ENCODE data around the gene MAFF. TPM values are rescaled to one million over a fixed set of nuclear protein-coding genes. Genes with fewer than 3 reads are reported as not detected.

MAFF gene
- polyA plus RNA-seq, 1 of the 3 experiments (the other 2 are of a cell fraction): 7.9 TPM

DNA sequence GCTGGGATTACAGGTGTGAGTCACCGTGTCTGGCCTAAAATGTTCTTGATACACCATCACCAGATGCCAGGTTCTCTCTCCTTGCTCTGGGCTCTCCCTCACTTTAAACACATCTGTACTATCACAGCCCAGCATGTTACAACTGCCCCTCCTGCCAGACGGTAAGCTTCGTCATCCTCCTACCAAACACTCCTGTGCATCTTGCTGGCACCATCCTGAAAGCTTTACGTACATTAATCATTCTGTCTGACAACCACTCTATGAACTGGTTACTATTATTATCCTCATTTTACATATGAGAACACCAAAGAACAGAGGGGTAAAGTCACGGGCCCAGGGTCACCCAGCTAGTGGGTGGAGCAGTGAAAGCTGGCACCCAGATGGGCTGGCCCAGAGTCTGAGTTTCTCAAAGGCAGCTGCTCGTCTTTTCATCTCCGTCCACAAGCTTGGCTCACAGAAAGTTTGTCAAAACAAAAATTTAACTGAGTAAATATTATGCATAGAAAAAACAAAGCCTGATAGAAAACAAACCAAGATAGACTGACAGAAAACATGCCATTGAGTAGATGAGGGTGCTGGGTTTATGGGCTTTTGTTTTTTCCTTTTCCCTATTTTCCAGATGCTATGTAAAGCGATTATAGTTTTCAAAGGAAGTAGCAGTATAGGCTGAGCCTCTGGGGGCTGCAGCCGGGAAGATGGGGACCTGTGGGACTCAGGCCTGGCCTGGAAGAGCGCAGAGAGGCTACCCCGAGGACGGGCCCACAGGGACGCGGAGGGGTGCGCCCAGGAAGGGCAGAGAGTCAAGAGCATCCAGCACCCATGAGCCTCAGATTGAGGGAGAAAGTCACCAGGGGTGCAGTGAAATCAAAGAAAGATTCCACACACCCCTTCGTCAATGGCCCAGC, 29.6 kb upstream of the MAFF start:
- peaks cover 0 to 14% of the 10 kb centered on the region in 2 experiments; a peak in 1 of 4 replicates for H3K4me1 ChIP-seq (ENCODE audit: control insufficient read depth in 1 of 2, insufficient read depth in 2 of 2, low read depth in 1 of 2, low read length in 1 of 2)
- no peaks in the 10 kb centered on the region for H3K9me2 ChIP-seq
- no peak overlapping the region for H3K4me2 ChIP-seq
- no peaks in the 10 kb centered on the region for H4K20me1 ChIP-seq (ENCODE audit: insufficient read depth)
- no peak overlapping the region; a peak in 1 of 4 replicates for H3K27ac ChIP-seq (ENCODE audit: low read depth in 2 of 2, low read length in 1 of 2)
- ChIA-PET CTCF (no interaction called here), POLR2A (no interaction called here)
- no peak overlapping the region for H3K4me3 ChIP-seq (ENCODE audit: low read depth in 2 of 2, low read length in 1 of 2)
- TF ChIP-seq GATA2 (CRISPR knock-in tag; IDR thresholded peaks at IDR 0.05): no peak
- no peak for TF ChIP-seq MXI1 (IDR thresholded peaks at IDR 0.05; ENCODE audit: low read depth, low read length)
- TF ChIP-seq RXRA (IDR thresholded peaks at IDR 0.05; ENCODE audit: borderline replicate concordance, low read depth): no peak
- no peak for TF ChIP-seq RCOR1 (IDR thresholded peaks at IDR 0.05; ENCODE audit: low read length)
- TF ChIP-seq, protein P1, sequence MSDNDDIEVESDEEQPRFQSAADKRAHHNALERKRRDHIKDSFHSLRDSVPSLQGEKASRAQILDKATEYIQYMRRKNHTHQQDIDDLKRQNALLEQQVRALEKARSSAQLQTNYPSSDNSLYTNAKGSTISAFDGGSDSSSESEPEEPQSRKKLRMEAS (IDR thresholded peaks at IDR 0.05; ENCODE audit: low read depth): no peak
- TF ChIP-seq RFX5 (IDR thresholded peaks at IDR 0.05; ENCODE audit: low read length): no peak
- TF ChIP-seq, protein P2, sequence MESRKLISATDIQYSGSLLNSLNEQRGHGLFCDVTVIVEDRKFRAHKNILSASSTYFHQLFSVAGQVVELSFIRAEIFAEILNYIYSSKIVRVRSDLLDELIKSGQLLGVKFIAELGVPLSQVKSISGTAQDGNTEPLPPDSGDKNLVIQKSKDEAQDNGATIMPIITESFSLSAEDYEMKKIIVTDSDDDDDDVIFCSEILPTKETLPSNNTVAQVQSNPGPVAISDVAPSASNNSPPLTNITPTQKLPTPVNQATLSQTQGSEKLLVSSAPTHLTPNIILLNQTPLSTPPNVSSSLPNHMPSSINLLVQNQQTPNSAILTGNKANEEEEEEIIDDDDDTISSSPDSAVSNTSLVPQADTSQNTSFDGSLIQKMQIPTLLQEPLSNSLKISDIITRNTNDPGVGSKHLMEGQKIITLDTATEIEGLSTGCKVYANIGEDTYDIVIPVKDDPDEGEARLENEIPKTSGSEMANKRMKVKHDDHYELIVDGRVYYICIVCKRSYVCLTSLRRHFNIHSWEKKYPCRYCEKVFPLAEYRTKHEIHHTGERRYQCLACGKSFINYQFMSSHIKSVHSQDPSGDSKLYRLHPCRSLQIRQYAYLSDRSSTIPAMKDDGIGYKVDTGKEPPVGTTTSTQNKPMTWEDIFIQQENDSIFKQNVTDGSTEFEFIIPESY (IDR thresholded peaks at IDR 0.05; ENCODE audit: borderline replicate concordance, low read depth): no peak
- no peak for TF ChIP-seq JUND (IDR thresholded peaks at IDR 0.05)
- no peak for TF ChIP-seq NRF1 (IDR thresholded peaks at IDR 0.05; ENCODE audit: low read depth, low read length)
- TF ChIP-seq YY1 (IDR thresholded peaks at IDR 0.05; ENCODE audit: low read depth): no peak
- TF ChIP-seq POLR2AphosphoS5 (IDR thresholded peaks at IDR 0.05; ENCODE audit: low read depth, low read length): no peak
- TF ChIP-seq, protein P3, sequence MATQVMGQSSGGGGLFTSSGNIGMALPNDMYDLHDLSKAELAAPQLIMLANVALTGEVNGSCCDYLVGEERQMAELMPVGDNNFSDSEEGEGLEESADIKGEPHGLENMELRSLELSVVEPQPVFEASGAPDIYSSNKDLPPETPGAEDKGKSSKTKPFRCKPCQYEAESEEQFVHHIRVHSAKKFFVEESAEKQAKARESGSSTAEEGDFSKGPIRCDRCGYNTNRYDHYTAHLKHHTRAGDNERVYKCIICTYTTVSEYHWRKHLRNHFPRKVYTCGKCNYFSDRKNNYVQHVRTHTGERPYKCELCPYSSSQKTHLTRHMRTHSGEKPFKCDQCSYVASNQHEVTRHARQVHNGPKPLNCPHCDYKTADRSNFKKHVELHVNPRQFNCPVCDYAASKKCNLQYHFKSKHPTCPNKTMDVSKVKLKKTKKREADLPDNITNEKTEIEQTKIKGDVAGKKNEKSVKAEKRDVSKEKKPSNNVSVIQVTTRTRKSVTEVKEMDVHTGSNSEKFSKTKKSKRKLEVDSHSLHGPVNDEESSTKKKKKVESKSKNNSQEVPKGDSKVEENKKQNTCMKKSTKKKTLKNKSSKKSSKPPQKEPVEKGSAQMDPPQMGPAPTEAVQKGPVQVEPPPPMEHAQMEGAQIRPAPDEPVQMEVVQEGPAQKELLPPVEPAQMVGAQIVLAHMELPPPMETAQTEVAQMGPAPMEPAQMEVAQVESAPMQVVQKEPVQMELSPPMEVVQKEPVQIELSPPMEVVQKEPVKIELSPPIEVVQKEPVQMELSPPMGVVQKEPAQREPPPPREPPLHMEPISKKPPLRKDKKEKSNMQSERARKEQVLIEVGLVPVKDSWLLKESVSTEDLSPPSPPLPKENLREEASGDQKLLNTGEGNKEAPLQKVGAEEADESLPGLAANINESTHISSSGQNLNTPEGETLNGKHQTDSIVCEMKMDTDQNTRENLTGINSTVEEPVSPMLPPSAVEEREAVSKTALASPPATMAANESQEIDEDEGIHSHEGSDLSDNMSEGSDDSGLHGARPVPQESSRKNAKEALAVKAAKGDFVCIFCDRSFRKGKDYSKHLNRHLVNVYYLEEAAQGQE (IDR thresholded peaks at IDR 0.05; ENCODE audit: low read depth, low read length): no peak
- TF ChIP-seq, protein P4, sequence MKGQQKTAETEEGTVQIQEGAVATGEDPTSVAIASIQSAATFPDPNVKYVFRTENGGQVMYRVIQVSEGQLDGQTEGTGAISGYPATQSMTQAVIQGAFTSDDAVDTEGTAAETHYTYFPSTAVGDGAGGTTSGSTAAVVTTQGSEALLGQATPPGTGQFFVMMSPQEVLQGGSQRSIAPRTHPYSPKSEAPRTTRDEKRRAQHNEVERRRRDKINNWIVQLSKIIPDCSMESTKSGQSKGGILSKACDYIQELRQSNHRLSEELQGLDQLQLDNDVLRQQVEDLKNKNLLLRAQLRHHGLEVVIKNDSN (IDR thresholded peaks at IDR 0.05; ENCODE audit: borderline replicate concordance, low read depth): no peak
- TF ChIP-seq, protein P5, sequence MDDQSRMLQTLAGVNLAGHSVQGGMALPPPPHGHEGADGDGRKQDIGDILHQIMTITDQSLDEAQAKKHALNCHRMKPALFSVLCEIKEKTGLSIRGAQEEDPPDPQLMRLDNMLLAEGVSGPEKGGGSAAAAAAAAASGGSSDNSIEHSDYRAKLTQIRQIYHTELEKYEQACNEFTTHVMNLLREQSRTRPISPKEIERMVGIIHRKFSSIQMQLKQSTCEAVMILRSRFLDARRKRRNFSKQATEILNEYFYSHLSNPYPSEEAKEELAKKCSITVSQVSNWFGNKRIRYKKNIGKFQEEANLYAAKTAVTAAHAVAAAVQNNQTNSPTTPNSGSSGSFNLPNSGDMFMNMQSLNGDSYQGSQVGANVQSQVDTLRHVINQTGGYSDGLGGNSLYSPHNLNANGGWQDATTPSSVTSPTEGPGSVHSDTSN (IDR thresholded peaks at IDR 0.05): no peak
- no peak for TF ChIP-seq CHD2 (IDR thresholded peaks at IDR 0.05; ENCODE audit: low read length, partially characterized antibody)
- no peak for TF ChIP-seq GABPA (IDR thresholded peaks at IDR 0.05; ENCODE audit: low read depth)
- no peak for TF ChIP-seq SIN3A (IDR thresholded peaks at IDR 0.05; ENCODE audit: borderline replicate concordance, low read depth, low read length)
- TF ChIP-seq SMC3 (IDR thresholded peaks at IDR 0.05; ENCODE audit: low read depth, low read length): no peak
- no peak for TF ChIP-seq FOSL2 (IDR thresholded peaks at IDR 0.05; ENCODE audit: borderline replicate concordance, low read depth)
- TF ChIP-seq TCF12 (IDR thresholded peaks at IDR 0.05): no peak
- no peak overlapping the region for H2AFZ ChIP-seq (ENCODE audit: low read depth)
- H3K9ac ChIP-seq: no peak overlapping the region
- no peaks in the 10 kb centered on the region for H3F3A ChIP-seq (replicated peaks; ENCODE audit: insufficient read depth)
- no peaks in the 10 kb centered on the region for H3K9me3 ChIP-seq
- H3K79me2 ChIP-seq (ENCODE audit: insufficient read depth): no peaks in the 10 kb centered on the region
- WGBS (ENCODE audit: low lambda C conversion rate): 87% methylated on average over 11 of the region's 16 CpGs
- no peaks in the 10 kb centered on the region for H3K27me3 ChIP-seq (ENCODE audit: insufficient read depth)
- H3K36me3 ChIP-seq (replicated peaks in 1 of 2; ENCODE audit: control insufficient read depth in 1 of 2, insufficient read depth in 2 of 2, low read length in 1 of 2): no peaks in the 10 kb centered on the region
- no peak for DNase-seq
